H1 (cell line): ENCODE data around the gene CHST11. TPM values are rescaled to one million over a fixed set of nuclear protein-coding genes. Genes with fewer than 3 reads are reported as not detected.

ENCODE experiments used
- CTCF ChIA-PET: fragments of 300-600 bp; sonication (Branson Sonifier 250); formaldehyde crosslinking; loops from one replicate; lab custom pipeline; 2021; ENCODE audit not compliant: partially characterized antibody; lab: Charles Lee
- POLR2A ChIA-PET: fragments of 300-600 bp; sonication (Branson Sonifier 250); formaldehyde crosslinking; loops from one replicate; lab custom pipeline; 2021; ENCODE audit warnings: inconsistent platforms; ENCODE audit not compliant: partially characterized antibody; lab: Charles Lee
- DNase-seq, 2 experiments: peaks; one replicate each; pipeline versions ENCODE4 v3.0.0 to v3.0.0-alpha.2; 2010 to 2022; ENCODE audit warnings: low spot score in 2 of 2, low read depth in 1 of 2, mixed read lengths in 1 of 2
- FAIRE-seq: peaks from 2 replicates; lab custom pipeline; 2011; peaks lifted over from hg19 to GRCh38; lab: Jason Lieb, UNC
- H2AFZ ChIP-seq: 2 replicates; pipeline ENCODE4 v1.8.1; 2012; ENCODE audit warnings: low read length, inconsistent platforms
- H2AK5ac ChIP-seq: 2 replicates; pipeline ENCODE4 v1.6.1; 2013; ENCODE audit warnings: low read depth, low read length
- H2BK120ac ChIP-seq: replicated peaks from 2 replicates; pipeline ENCODE3; 2013; ENCODE audit warnings: low read depth, low read length, inconsistent platforms
- H2BK12ac ChIP-seq: 2 replicates; pipeline ENCODE4 v1.6.1; 2013; ENCODE audit warnings: low read depth, low read length
- H2BK15ac ChIP-seq: 2 replicates; pipeline ENCODE4 v1.6.1; 2013; ENCODE audit warnings: low read length
- H2BK20ac ChIP-seq: 2 replicates; pipeline ENCODE4 v1.6.1; 2013; ENCODE audit warnings: low read length
- H2BK5ac ChIP-seq: 2 replicates; pipeline ENCODE4 v1.6.1; 2013; ENCODE audit warnings: low read depth, low read length
- H3K14ac ChIP-seq: 2 replicates; pipeline ENCODE4 v1.6.1; 2013; ENCODE audit warnings: inconsistent platforms; ENCODE audit not compliant: insufficient read length
- H3K18ac ChIP-seq: 2 replicates; pipeline ENCODE4 v1.6.1; 2013; ENCODE audit warnings: low read length; ENCODE audit errors: extremely low read depth
- H3K23ac ChIP-seq: 2 replicates; pipeline ENCODE4 v1.6.1; 2013; ENCODE audit warnings: inconsistent platforms; ENCODE audit not compliant: insufficient read length
- H3K23me2 ChIP-seq: 2 replicates; pipeline ENCODE4 v1.6.1; 2013; ENCODE audit warnings: low read depth, low read length
- H3K27ac ChIP-seq: 2 replicates; pipeline ENCODE4 v1.6.1; 2011; ENCODE audit warnings: low read depth, low read length, inconsistent platforms
- H3K27me3 ChIP-seq, 4 experiments: replicated peaks in 1 of 4; 1 replicate in 1 of 4; 2 replicates in 3 of 4; pipeline versions ENCODE4 v1.6.1 to v1.8.1; 2011 to 2013; ENCODE audit warnings: low read length in 3 of 4, mild to moderate bottlenecking in 3 of 4, inconsistent platforms in 2 of 4, mixed read lengths in 2 of 4, moderate library complexity in 1 of 4; ENCODE audit not compliant: control insufficient read depth in 3 of 4, insufficient read depth in 3 of 4; ENCODE audit errors: extremely low read depth in 1 of 4
- H3K36me3 ChIP-seq, 4 experiments: 2 replicates each; pipeline versions ENCODE4 v1.6.1 to v1.8.1; 2011 to 2013; ENCODE audit warnings: mild to moderate bottlenecking in 4 of 4, low read length in 3 of 4, moderate library complexity in 2 of 4, control low read depth in 1 of 4, inconsistent platforms in 1 of 4; ENCODE audit not compliant: insufficient read depth in 4 of 4, control insufficient read depth in 2 of 4
- H3K4ac ChIP-seq: replicated peaks from 2 replicates; pipeline ENCODE3; 2013; ENCODE audit warnings: low read length, low read depth, mixed read lengths, inconsistent platforms; ENCODE audit not compliant: insufficient read length
- H3K4me1 ChIP-seq, 4 experiments: replicated peaks in 1 of 4; 1 replicate in 1 of 4; 2 replicates in 3 of 4; pipeline versions ENCODE4 v1.6.1 to v1.8.1; 2011 to 2013; ENCODE audit warnings: low read length in 3 of 4, inconsistent platforms in 2 of 4, mixed read lengths in 1 of 4; ENCODE audit not compliant: insufficient read depth in 4 of 4, control insufficient read depth in 3 of 4
- H3K4me2 ChIP-seq, 2 experiments: 2 replicates each; pipeline versions ENCODE4 v1.6.1 to v1.8.1; 2011 to 2013; ENCODE audit warnings: low read depth in 2 of 2, low read length in 2 of 2, control low read depth in 1 of 2, inconsistent platforms in 1 of 2, mild to moderate bottlenecking in 1 of 2; ENCODE audit not compliant: insufficient read depth in 1 of 2
- H3K4me3 ChIP-seq, 4 experiments: fragments of 200-600, 300-600 bp in 1 of 4; sonication (generic), shearing (Covaris generic), sonication (Bioruptor Twin) in 1 of 4; 2 replicates each; pipeline versions ENCODE4 v1.5.1 to v1.8.1; 2011 to 2016; ENCODE audit warnings: low read length in 4 of 4, low read depth in 3 of 4, control low read depth in 2 of 4, inconsistent platforms in 2 of 4, mild to moderate bottlenecking in 2 of 4, mixed read lengths in 1 of 4, moderate library complexity in 1 of 4; ENCODE audit not compliant: insufficient read depth in 2 of 4; ENCODE audit errors: extremely low read depth in 1 of 4
- H3K56ac ChIP-seq: replicated peaks from 2 replicates; pipeline ENCODE3; 2013; ENCODE audit warnings: low read depth, mild to moderate bottlenecking, mixed read lengths, low read length, inconsistent platforms; ENCODE audit not compliant: insufficient read length
- H3K79me1 ChIP-seq: 2 replicates; pipeline ENCODE4 v1.6.1; 2013; ENCODE audit warnings: low read depth, low read length, control low read depth
- H3K79me2 ChIP-seq, 2 experiments: 2 replicates each; pipeline versions ENCODE4 v1.6.1 to v1.8.1; 2012 to 2013; ENCODE audit warnings: low read length in 2 of 2, mild to moderate bottlenecking in 2 of 2, inconsistent platforms in 1 of 2; ENCODE audit not compliant: insufficient read depth in 2 of 2, control insufficient read depth in 1 of 2
- H3K9ac ChIP-seq, 4 experiments: replicated peaks in 1 of 4; 1 replicate in 1 of 4; 2 replicates in 3 of 4; pipeline versions ENCODE4 v1.6.1 to v1.8.1; 2011 to 2013; ENCODE audit warnings: low read depth in 3 of 4, low read length in 3 of 4, control low read depth in 2 of 4, mild to moderate bottlenecking in 2 of 4, moderate library complexity in 2 of 4, inconsistent platforms in 1 of 4; ENCODE audit errors: extremely low read depth in 1 of 4
- H3K9me3 ChIP-seq, 2 experiments: 2 replicates each; pipeline versions ENCODE4 v1.6.1 to v1.8.1; 2012 to 2013; ENCODE audit warnings: mild to moderate bottlenecking in 2 of 2, moderate library complexity in 2 of 2, control low read depth in 1 of 2, inconsistent platforms in 1 of 2, low read depth in 1 of 2, low read length in 1 of 2, mixed read lengths in 1 of 2; ENCODE audit not compliant: insufficient read depth in 2 of 2
- H4K20me1 ChIP-seq, 2 experiments: replicated peaks in 1 of 2; 2 replicates each; pipeline versions ENCODE3 to v1.8.1; 2011 to 2013; ENCODE audit warnings: inconsistent platforms in 2 of 2, low read length in 2 of 2, mild to moderate bottlenecking in 1 of 2; ENCODE audit not compliant: insufficient read depth in 2 of 2, control insufficient read depth in 1 of 2
- H4K5ac ChIP-seq: 2 replicates; pipeline ENCODE4 v1.6.1; 2013; ENCODE audit warnings: low read length, low read depth, mixed read lengths, inconsistent platforms; ENCODE audit not compliant: insufficient read length
- H4K8ac ChIP-seq: 2 replicates; pipeline ENCODE4 v1.8.0; 2013; ENCODE audit warnings: mild to moderate bottlenecking, moderate library complexity, low read length, inconsistent platforms; ENCODE audit not compliant: insufficient read depth; ENCODE audit errors: extremely low read depth
- H4K91ac ChIP-seq: replicated peaks from 2 replicates; pipeline ENCODE3; 2013; ENCODE audit warnings: low read length, mixed read lengths, inconsistent platforms; ENCODE audit not compliant: insufficient read length
- ASH2L ChIP-seq: fragments of 200-600, 300-600 bp; sonication (generic); IDR thresholded peaks from one replicate; pipeline ENCODE4 v1.7.1; 2017; ENCODE audit warnings: low read length
- CTBP2 ChIP-seq: IDR thresholded peaks from 2 replicates; pipeline ENCODE4 v1.7.0; 2011; ENCODE audit warnings: borderline replicate concordance, mild to moderate bottlenecking, moderate library complexity, mixed read lengths, low read length; ENCODE audit not compliant: insufficient read depth, insufficient read length
- E2F6 ChIP-seq: IDR thresholded peaks from 2 replicates; pipeline ENCODE4 v1.6.1; 2012; ENCODE audit warnings: inconsistent platforms
- GTF2F1 ChIP-seq: IDR thresholded peaks from 2 replicates; pipeline ENCODE4 v1.6.1; 2012; ENCODE audit warnings: low read depth, low read length, improper control_type of control experiment, borderline replicate concordance
- JUND ChIP-seq: IDR thresholded peaks from 2 replicates; pipeline ENCODE4 v1.6.1; 2011; ENCODE audit warnings: mild to moderate bottlenecking, improper control_type of control experiment, low read length
- NRF1 ChIP-seq: IDR thresholded peaks from 2 replicates; pipeline ENCODE4 v1.6.1; 2011; ENCODE audit warnings: mild to moderate bottlenecking, low read depth, low read length, improper control_type of control experiment
- RFX5 ChIP-seq: IDR thresholded peaks from 2 replicates; pipeline ENCODE4 v1.6.1; 2011; ENCODE audit warnings: low read depth, low read length, improper control_type of control experiment, borderline replicate concordance
- SP4 ChIP-seq: IDR thresholded peaks from 2 replicates; pipeline ENCODE4 v1.6.1; 2012; ENCODE audit warnings: low read length, inconsistent platforms
- SUZ12 ChIP-seq: fragments of 200-600 bp; sonication (generic); IDR thresholded peaks from 2 replicates; pipeline ENCODE4 v1.6.1; 2012; ENCODE audit warnings: mild to moderate bottlenecking, inconsistent platforms, low read length, moderate library complexity, mixed read lengths
- TAF1 ChIP-seq: IDR thresholded peaks from 2 replicates; pipeline ENCODE4 v1.6.1; 2011; ENCODE audit warnings: mild to moderate bottlenecking, low read depth, low read length
- TCF12 ChIP-seq: IDR thresholded peaks from 2 replicates; pipeline ENCODE4 v1.6.1; 2011; ENCODE audit warnings: low read depth, mild to moderate bottlenecking, low read length
- YY1 ChIP-seq: IDR thresholded peaks from 2 replicates; pipeline ENCODE4 v1.6.1; 2011; ENCODE audit warnings: low read depth, mild to moderate bottlenecking, low read length
- WGBS, 2 experiments: shearing (Covaris generic) in 1 of 2; methylation state at CpG; one replicate each; pipeline versions ENCODE4 v1.1.6 to v1.1.7; 2013 to 2015; ENCODE audit warnings: low lambda C conversion rate in 2 of 2, mixed read lengths in 2 of 2, inconsistent platforms in 1 of 2, low coverage in 1 of 2, missing lambda C conversion rate in 1 of 2; ENCODE audit not compliant: insufficient replicate concordance in 2 of 2, insufficient coverage in 1 of 2, insufficient read length in 1 of 2; ENCODE audit errors: extremely low coverage in 1 of 2, missing lambda C conversion rate in 1 of 2; 5-methylcytosine and 5-hydroxymethylcytosine counted together
- polyA plus RNA-seq, 7 experiments: library from polyadenylated mRNA; depleted of rRNA in 3 of 7; stranded (reverse) in 5 of 7; unstranded in 2 of 7; fragments of >200 nt in 5 of 7; fragments of 200-250 nt in 2 of 7; gene quantifications; 1 replicate in 5 of 7; 2 replicates in 1 of 7; 4 replicates in 1 of 7; pipeline versions ENCODE4 v1.2.1 to v1.2.3, GENCODE V29; 2011 to 2013; ENCODE audit warnings: missing spikeins in 2 of 7, mixed read lengths in 2 of 7
- total RNA-seq: library from RNA; stranded (reverse); fragmentation: NEBNext Ultra II Directional; extraction: Animal tissue kit (Norgen Biotek cat#: 25700); gene quantifications from 2 replicates; pipeline ENCODE4 v1.2.1, GENCODE V29; 2021
- TF ChIP-seq, protein P1 (sequence below): IDR thresholded peaks from 2 replicates; pipeline ENCODE4 v1.6.1; 2012; ENCODE audit warnings: inconsistent platforms

The CHST11 gene
- total and polyA plus RNA-seq, 2 of the 8 experiments (the other 6 are each of a cell fraction or from before 2014, with no cell fraction given) = 14.4 to 20.8 TPM

DNA sequence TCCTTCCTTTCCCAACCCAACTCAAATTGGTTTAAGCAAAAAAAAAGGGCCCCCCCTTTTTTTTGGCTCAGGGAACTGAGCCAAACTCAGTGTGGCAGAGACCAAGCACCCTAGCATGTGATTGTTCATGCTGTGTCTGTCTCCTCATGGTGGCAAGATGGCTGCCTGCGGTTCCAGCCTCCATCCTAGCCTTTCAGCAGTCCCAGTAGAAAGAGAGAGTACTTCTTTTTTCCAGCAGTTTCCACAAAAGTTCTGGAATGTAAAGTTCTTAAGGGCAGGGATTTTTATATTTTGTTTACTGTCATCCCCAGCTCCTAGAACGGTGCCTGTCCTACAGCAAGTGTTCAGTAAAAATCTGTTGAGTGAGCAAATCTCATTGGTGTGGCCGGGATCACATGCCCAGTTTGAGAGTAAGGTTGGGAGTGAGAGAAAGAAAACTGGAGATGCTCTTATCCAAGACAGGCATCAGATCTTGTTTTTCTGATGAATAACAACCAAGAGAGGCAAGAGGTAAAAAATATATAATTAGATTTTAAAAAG, 22.4 kb downstream of the CHST11 start:
- Histone ChIP-seq H3K27ac (no peak overlapping the region), H4K20me1 (no peaks in the 10 kb centered on the region), H4K5ac (no peak overlapping the region), H3K23ac (no peak overlapping the region), H3K9ac (no peak overlapping the region), H3K4me1 (no peaks in the 10 kb centered on the region), H4K91ac (no peak overlapping the region), H3K18ac (no peak overlapping the region), H2AFZ (no peak overlapping the region), H3K23me2 (no peaks in the 10 kb centered on the region), H2BK5ac (no peak overlapping the region), H3K79me2 (no peaks in the 10 kb centered on the region; a peak in 1 of 4 replicates), H2BK15ac (no peak overlapping the region), H3K14ac (no peak overlapping the region), H3K79me1 (no peaks in the 10 kb centered on the region; the same call in none of the 2 replicates), H2BK20ac (no peak overlapping the region), H3K4me2 (no peak overlapping the region), H4K8ac (no peak overlapping the region), H3K4me3 (no peak overlapping the region), H3K56ac (no peak overlapping the region), H2AK5ac (no peak overlapping the region), H3K4ac (no peak overlapping the region), H2BK120ac (no peak overlapping the region), H2BK12ac (no peak overlapping the region), H3K27me3 (no peaks in the 10 kb centered on the region), H3K9me3 (no peaks in the 10 kb centered on the region), H3K36me3 (no peaks in the 10 kb centered on the region)
- TF ChIP-seq E2F6 (no peak), NRF1 (no peak), TAF1 (no peak), CTBP2 (no peak), GTF2F1 (no peak), JUND (no peak), YY1 (no peak), RFX5 (no peak), SP4 (no peak), ASH2L (no peak), SUZ12 (no peak), TCF12 (no peak)
- TF ChIP-seq, protein P1, sequence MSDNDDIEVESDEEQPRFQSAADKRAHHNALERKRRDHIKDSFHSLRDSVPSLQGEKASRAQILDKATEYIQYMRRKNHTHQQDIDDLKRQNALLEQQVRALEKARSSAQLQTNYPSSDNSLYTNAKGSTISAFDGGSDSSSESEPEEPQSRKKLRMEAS = no peak
- CTCF ChIA-PET = no interaction called here
- FAIRE-seq (no peak), DNase-seq (no peak)
- POLR2A ChIA-PET = no interaction called here
- WGBS, 2 experiments = 90% methylated on average over 3 of the region's 3 CpGs; no CpG with 5 or more reads in 1 of the 2 experiments
